NCI-H526 (cell line): ENCODE results near the gene MAN1A1.

Source experiments
- DNase-seq, 2 experiments: peaks; one replicate each; lab custom pipeline; 2025; lab: John Stamatoyannopoulos, UW

Gene MAN1A1

GRCh38 chr6:119142041-119142440, 207.5 kb downstream of the MAN1A1 start:
- DNase-seq: no peak

- no peak for DNase-seq
Measured at GRCh38 chr6:119140196-119141140, 209.1 kb downstream of the MAN1A1 start.

- DNase-seq: no peak
Measured at GRCh38 chr6:119138906-119139541, 210.5 kb downstream of the MAN1A1 start.

- DNase-seq: no peak
Measured at GRCh38 chr6:119137194-119138072, 212.1 kb downstream of the MAN1A1 start.

- DNase-seq: no peak
Measured at GRCh38 chr6:119134752-119135151, 214.8 kb downstream of the MAN1A1 start.

- DNase-seq: no peak
Measured at GRCh38 chr6:119133400-119133799, 216.2 kb downstream of the MAN1A1 start.

GRCh38 chr6:119132261-119132981, 217.1 kb downstream of the MAN1A1 start:
- DNase-seq: peak in 1 of 2 experiments; percentile 14

- DNase-seq: peak; percentile 80 to 83
Measured at GRCh38 chr6:119129968-119130484, 219.5 kb downstream of the MAN1A1 start.

- peak; percentile 69 to 83 for DNase-seq
Measured at GRCh38 chr6:119129148-119129967, 220.2 kb downstream of the MAN1A1 start.

- no peak for DNase-seq
Measured at GRCh38 chr6:119128252-119128912, 221.2 kb downstream of the MAN1A1 start.

- no peak for DNase-seq
Measured at GRCh38 chr6:119127627-119128026, 221.9 kb downstream of the MAN1A1 start.
